MM.1S (cell line): ENCODE measurements around the gene PYGL.

Experiments used
- CTCF ChIP-seq: fragments of 300-600 bp; sonication (generic); IDR thresholded peaks from 2 replicates; pipeline ENCODE4 v1.5.1; 2016; ENCODE audit warnings: antibody characterized with exemption, low read length, mixed read lengths
- EZH2 ChIP-seq: fragments of 300-600 bp; sonication (generic); optimal IDR thresholded peaks from 2 replicates; pipeline ENCODE3; 2017; ENCODE audit warnings: low read depth, mild to moderate bottlenecking, antibody characterized with exemption, low read length, mixed read lengths
- EZH2phosphoT487 ChIP-seq: fragments of 300-600 bp; sonication (generic); IDR thresholded peaks from 2 replicates; pipeline ENCODE4 v1.6.1; 2018; ENCODE audit warnings: antibody characterized with exemption, low read length

- no peak for TF ChIP-seq CTCF
- TF ChIP-seq EZH2 = no peak
- no peak for TF ChIP-seq EZH2phosphoT487
Observed at GRCh38 chr14:50957296-50957695, 13.0 kb upstream of the PYGL start.
